H1 (cell line): Measurements from ENCODE around the gene HOXA13. TPM values are rescaled to one million over a fixed set of nuclear protein-coding genes. Genes with fewer than 3 reads are reported as not detected.
A peak's percentile ranks its signal among the peaks of the same experiment; 100 is the strongest.

ENCODE experiments used
- ATF2 ChIP-seq: IDR thresholded peaks from 2 replicates; pipeline ENCODE4 v1.6.1; 2012; ENCODE audit warnings: low read length, inconsistent platforms
- ATF3 ChIP-seq: IDR thresholded peaks from 2 replicates; pipeline ENCODE4 v1.6.1; 2011; ENCODE audit warnings: low read depth, mild to moderate bottlenecking, low read length; ENCODE audit not compliant: insufficient read depth
- CBX8 ChIP-seq: fragments of 300-800, 300-1000 bp; sonication (generic); IDR thresholded peaks from 2 replicates; pipeline ENCODE4 v1.7.1; 2016; ENCODE audit warnings: low read depth, low read length, borderline replicate concordance
- GABPA ChIP-seq: IDR thresholded peaks from 2 replicates; pipeline ENCODE4 v1.6.1; 2011; ENCODE audit warnings: mild to moderate bottlenecking, low read length, moderate library complexity, borderline replicate concordance; ENCODE audit not compliant: insufficient read depth
- GTF2F1 ChIP-seq: IDR thresholded peaks from 2 replicates; pipeline ENCODE4 v1.6.1; 2012; ENCODE audit warnings: low read depth, low read length, improper control_type of control experiment, borderline replicate concordance
- JUN ChIP-seq: IDR thresholded peaks from 2 replicates; pipeline ENCODE4 v1.6.1; 2011; ENCODE audit warnings: low read depth, mild to moderate bottlenecking, improper control_type of control experiment, low read length
- KDM4A ChIP-seq: IDR thresholded peaks from one replicate; pipeline ENCODE4 v1.7.1; 2012; ENCODE audit warnings: low read depth, mild to moderate bottlenecking, moderate library complexity, low read length, inconsistent platforms; ENCODE audit not compliant: severe bottlenecking
- KDM5A ChIP-seq: fragments of 200-600 bp; IDR thresholded peaks from 2 replicates; pipeline ENCODE4 v1.7.1; 2012; ENCODE audit warnings: mild to moderate bottlenecking, low read length, inconsistent platforms, mixed read lengths
- TBP ChIP-seq: IDR thresholded peaks from 2 replicates; pipeline ENCODE4 v1.6.1; 2011; ENCODE audit warnings: low read depth, low read length, improper control_type of control experiment
- TEAD4 ChIP-seq: IDR thresholded peaks from 2 replicates; pipeline ENCODE4 v1.6.1; 2012; ENCODE audit warnings: low read depth, low read length, inconsistent platforms, mixed read lengths
- USF2 ChIP-seq: IDR thresholded peaks from 2 replicates; pipeline ENCODE4 v1.6.1; 2011; ENCODE audit warnings: low read length, improper control_type of control experiment
- polyA plus RNA-seq, 7 experiments: library from polyadenylated mRNA; depleted of rRNA in 3 of 7; stranded (reverse) in 5 of 7; unstranded in 2 of 7; fragments of >200 nt in 5 of 7; fragments of 200-250 nt in 2 of 7; gene quantifications; 1 replicate in 5 of 7; 2 replicates in 1 of 7; 4 replicates in 1 of 7; pipeline versions ENCODE4 v1.2.1 to v1.2.3, GENCODE V29; 2011 to 2013; ENCODE audit warnings: missing spikeins in 2 of 7, mixed read lengths in 2 of 7
- total RNA-seq: library from RNA; stranded (reverse); fragmentation: NEBNext Ultra II Directional; extraction: Animal tissue kit (Norgen Biotek cat#: 25700); gene quantifications from 2 replicates; pipeline ENCODE4 v1.2.1, GENCODE V29; 2021
- TF ChIP-seq, protein P1 (sequence below): IDR thresholded peaks from 2 replicates; pipeline ENCODE4 v1.6.1; 2012; ENCODE audit warnings: inconsistent platforms

HOXA13 gene
- total and polyA plus RNA-seq, 2 of the 8 experiments (the other 6 are each of a cell fraction or from before 2014, with no cell fraction given) = not detected

GRCh38 chr7:27165089-27165995 is 34.5 kb downstream of the HOXA13 start, which contains the start of gene HOXA9 (continued):
- TF ChIP-seq, protein P1, sequence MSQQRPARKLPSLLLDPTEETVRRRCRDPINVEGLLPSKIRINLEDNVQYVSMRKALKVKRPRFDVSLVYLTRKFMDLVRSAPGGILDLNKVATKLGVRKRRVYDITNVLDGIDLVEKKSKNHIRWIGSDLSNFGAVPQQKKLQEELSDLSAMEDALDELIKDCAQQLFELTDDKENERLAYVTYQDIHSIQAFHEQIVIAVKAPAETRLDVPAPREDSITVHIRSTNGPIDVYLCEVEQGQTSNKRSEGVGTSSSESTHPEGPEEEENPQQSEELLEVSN = peak; percentile 59
- TF ChIP-seq KDM5A = no peak
- TF ChIP-seq JUN = no peak
- no peak for TF ChIP-seq ATF2
- no peak for TF ChIP-seq TEAD4
- TF ChIP-seq KDM4A = no peak
- no peak for TF ChIP-seq TBP
- peak; percentile 27; the same call in 1 of the 2 replicates for TF ChIP-seq CBX8
- TF ChIP-seq ATF3 = peak; percentile 57; the same call in 1 of the 2 replicates
- TF ChIP-seq GABPA = 0 out of 2 replicates have a peak, but pooled peaks have one; percentile 37
- TF ChIP-seq USF2 = peak; percentile 80
- no peak for TF ChIP-seq GTF2F1
